Measurements from ENCODE around the gene EVC2. TPM values are rescaled to one million over a fixed set of nuclear protein-coding genes. Genes with fewer than 3 reads are reported as not detected.

EVC2 gene
- total RNA-seq, 1 experiment from 2014 or later: not detected

DNA sequence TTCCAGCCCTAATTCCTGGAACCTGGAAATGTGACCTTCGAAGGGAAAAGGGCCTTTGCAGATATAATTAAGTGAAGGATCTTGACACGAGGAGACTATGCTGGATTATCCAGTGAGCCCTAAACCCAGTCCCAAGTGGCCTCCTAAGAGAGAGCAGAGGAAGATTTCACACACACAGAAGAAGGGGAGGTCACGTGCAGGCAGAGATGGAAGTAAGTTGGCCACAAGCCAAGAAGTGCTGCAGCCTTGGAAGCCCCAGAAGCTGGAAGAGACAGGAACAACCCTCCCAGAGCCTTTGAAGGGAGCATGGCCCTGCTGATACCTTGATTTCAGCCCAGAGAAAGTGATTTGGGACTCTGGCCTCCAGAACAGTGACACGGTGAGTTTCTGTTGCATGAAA is 51.9 kb downstream of the EVC2 start:
- no peak overlapping the region for H3K27ac ChIP-seq (ENCODE audit: low read length)
- intact Hi-C loops (cut with micrococcal nuclease; ENCODE audit: unreplicated experiment): no loop called here
- BruUV-seq (replicated peaks): no TSS peak
- POLR2A ChIA-PET: no interaction called here
- DNase-seq (ENCODE audit: low read depth, low spot score) (no peak), ATAC-seq (no peak)
- in situ Hi-C loops (cut with HindIII; ENCODE audit: low pct_unique_long_range_greater_than_20kb, low sequenced_read_pairs): no loop called here
- CTCF ChIA-PET: no interaction called here
- no peaks in the 10 kb centered on the region for H3K36me3 ChIP-seq (ENCODE audit: control insufficient read depth, insufficient read depth, low read length)
- no peaks in the 10 kb centered on the region; the same call in 1 of the 2 replicates for H3K27me3 ChIP-seq (ENCODE audit: control insufficient read depth, insufficient read depth, low read length)
- no peak overlapping the region for H3K4me3 ChIP-seq (ENCODE audit: low read depth in 2 of 2, low read length in 2 of 2)
- no peak for TF ChIP-seq TCF7L2 (IDR thresholded peaks at IDR 0.05; ENCODE audit: low read depth, low read length)
- TF ChIP-seq, protein P1, sequence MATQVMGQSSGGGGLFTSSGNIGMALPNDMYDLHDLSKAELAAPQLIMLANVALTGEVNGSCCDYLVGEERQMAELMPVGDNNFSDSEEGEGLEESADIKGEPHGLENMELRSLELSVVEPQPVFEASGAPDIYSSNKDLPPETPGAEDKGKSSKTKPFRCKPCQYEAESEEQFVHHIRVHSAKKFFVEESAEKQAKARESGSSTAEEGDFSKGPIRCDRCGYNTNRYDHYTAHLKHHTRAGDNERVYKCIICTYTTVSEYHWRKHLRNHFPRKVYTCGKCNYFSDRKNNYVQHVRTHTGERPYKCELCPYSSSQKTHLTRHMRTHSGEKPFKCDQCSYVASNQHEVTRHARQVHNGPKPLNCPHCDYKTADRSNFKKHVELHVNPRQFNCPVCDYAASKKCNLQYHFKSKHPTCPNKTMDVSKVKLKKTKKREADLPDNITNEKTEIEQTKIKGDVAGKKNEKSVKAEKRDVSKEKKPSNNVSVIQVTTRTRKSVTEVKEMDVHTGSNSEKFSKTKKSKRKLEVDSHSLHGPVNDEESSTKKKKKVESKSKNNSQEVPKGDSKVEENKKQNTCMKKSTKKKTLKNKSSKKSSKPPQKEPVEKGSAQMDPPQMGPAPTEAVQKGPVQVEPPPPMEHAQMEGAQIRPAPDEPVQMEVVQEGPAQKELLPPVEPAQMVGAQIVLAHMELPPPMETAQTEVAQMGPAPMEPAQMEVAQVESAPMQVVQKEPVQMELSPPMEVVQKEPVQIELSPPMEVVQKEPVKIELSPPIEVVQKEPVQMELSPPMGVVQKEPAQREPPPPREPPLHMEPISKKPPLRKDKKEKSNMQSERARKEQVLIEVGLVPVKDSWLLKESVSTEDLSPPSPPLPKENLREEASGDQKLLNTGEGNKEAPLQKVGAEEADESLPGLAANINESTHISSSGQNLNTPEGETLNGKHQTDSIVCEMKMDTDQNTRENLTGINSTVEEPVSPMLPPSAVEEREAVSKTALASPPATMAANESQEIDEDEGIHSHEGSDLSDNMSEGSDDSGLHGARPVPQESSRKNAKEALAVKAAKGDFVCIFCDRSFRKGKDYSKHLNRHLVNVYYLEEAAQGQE (IDR thresholded peaks at IDR 0.05; ENCODE audit: insufficient read depth in 1 of 2, low read depth in 2 of 2, low read length in 1 of 2): no peak
- no peak for TF ChIP-seq SIN3A (IDR thresholded peaks at IDR 0.05; ENCODE audit: borderline replicate concordance, insufficient read depth, low read depth, low read length)
- TF ChIP-seq POLR2AphosphoS5 (IDR thresholded peaks at IDR 0.05; ENCODE audit: low read depth, low read length): no peak
- TF ChIP-seq, protein P2, sequence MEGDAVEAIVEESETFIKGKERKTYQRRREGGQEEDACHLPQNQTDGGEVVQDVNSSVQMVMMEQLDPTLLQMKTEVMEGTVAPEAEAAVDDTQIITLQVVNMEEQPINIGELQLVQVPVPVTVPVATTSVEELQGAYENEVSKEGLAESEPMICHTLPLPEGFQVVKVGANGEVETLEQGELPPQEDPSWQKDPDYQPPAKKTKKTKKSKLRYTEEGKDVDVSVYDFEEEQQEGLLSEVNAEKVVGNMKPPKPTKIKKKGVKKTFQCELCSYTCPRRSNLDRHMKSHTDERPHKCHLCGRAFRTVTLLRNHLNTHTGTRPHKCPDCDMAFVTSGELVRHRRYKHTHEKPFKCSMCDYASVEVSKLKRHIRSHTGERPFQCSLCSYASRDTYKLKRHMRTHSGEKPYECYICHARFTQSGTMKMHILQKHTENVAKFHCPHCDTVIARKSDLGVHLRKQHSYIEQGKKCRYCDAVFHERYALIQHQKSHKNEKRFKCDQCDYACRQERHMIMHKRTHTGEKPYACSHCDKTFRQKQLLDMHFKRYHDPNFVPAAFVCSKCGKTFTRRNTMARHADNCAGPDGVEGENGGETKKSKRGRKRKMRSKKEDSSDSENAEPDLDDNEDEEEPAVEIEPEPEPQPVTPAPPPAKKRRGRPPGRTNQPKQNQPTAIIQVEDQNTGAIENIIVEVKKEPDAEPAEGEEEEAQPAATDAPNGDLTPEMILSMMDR (IDR thresholded peaks at IDR 0.05): no peak
- no peaks in the 10 kb centered on the region for H3K9me3 ChIP-seq (ENCODE audit: control insufficient read depth, insufficient read depth, low read depth, low read length)
- H3K4me1 ChIP-seq (ENCODE audit: control insufficient read depth, insufficient read depth, low read length): no peaks in the 10 kb centered on the region

DNA sequence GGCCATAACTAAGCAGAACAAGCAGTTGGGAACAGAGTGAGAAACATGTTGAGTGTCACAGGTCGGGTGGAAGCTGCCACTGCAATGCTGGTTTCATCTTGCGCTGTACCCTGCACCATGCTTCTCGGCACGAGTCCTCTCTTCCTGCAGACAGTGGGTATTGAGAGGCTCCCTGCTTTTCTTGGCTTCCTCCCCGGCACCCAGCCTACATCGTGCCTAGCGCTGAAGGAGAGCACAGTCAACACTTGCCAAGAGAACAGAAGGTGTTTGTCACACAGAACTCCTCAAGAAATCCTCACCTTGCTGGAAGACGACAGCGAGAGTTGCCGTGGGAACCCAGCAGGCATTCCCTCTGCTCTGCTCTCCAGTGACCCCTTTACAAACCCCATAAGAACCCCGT is 53.6 kb downstream of the EVC2 start:
- ATAC-seq (no peak), DNase-seq (ENCODE audit: low read depth, low spot score) (no peak)
- ChIA-PET POLR2A (no interaction called here), CTCF (no interaction called here)
- intact Hi-C loops (cut with micrococcal nuclease; ENCODE audit: unreplicated experiment): no loop called here
- TF ChIP-seq, protein P2 (IDR thresholded peaks at IDR 0.05): no peak
- no peak for TF ChIP-seq TCF7L2 (IDR thresholded peaks at IDR 0.05; ENCODE audit: low read depth, low read length)
- TF ChIP-seq, protein P1 (IDR thresholded peaks at IDR 0.05; ENCODE audit: insufficient read depth in 1 of 2, low read depth in 2 of 2, low read length in 1 of 2): no peak
- TF ChIP-seq SIN3A (IDR thresholded peaks at IDR 0.05; ENCODE audit: borderline replicate concordance, insufficient read depth, low read depth, low read length): no peak
- TF ChIP-seq POLR2AphosphoS5 (IDR thresholded peaks at IDR 0.05; ENCODE audit: low read depth, low read length): no peak
- Histone ChIP-seq H3K36me3 (ENCODE audit: control insufficient read depth, insufficient read depth, low read length) (no peaks in the 10 kb centered on the region), H3K27me3 (ENCODE audit: control insufficient read depth, insufficient read depth, low read length) (no peaks in the 10 kb centered on the region; the same call in 1 of the 2 replicates), H3K27ac (ENCODE audit: low read length) (no peak overlapping the region), H3K4me3 (ENCODE audit: low read depth in 2 of 2, low read length in 2 of 2) (no peak overlapping the region), H3K4me1 (ENCODE audit: control insufficient read depth, insufficient read depth, low read length) (no peaks in the 10 kb centered on the region), H3K9me3 (ENCODE audit: control insufficient read depth, insufficient read depth, low read depth, low read length) (no peaks in the 10 kb centered on the region)
- no TSS peak for BruUV-seq (replicated peaks)
- in situ Hi-C loops (cut with HindIII; ENCODE audit: low pct_unique_long_range_greater_than_20kb, low sequenced_read_pairs): no loop called here
